Ovary (tissue), 9 donors: ENCODE measurements around the gene DNAJC8. TPM values are rescaled to one million over a fixed set of nuclear protein-coding genes. Genes with fewer than 3 reads are reported as not detected.

Experiments used
- DNase-seq, 5 donors: peaks; one replicate each; pipeline ENCODE4 v3.0.0-alpha.2; 2019 to 2020
- H3K27ac ChIP-seq, 2 donors: fragments of 200-600 bp; one replicate each; pipeline versions ENCODE4 v1.5.1 to v1.8.0; 2019 to 2022
- H3K27me3 ChIP-seq: fragments of 200-600 bp; one replicate; pipeline ENCODE4 v1.8.0; 2022
- H3K36me3 ChIP-seq: fragments of 200-600 bp; sonication (generic); one replicate; pipeline ENCODE4 v1.5.1; 2019
- H3K4me1 ChIP-seq: one replicate; pipeline ENCODE4 v1.8.1; 2013; ENCODE audit warnings: mild to moderate bottlenecking, moderate library complexity; ENCODE audit not compliant: insufficient read depth
- H3K4me3 ChIP-seq: fragments of 200-600 bp; sonication (generic); one replicate; pipeline ENCODE4 v1.5.1; 2017
- H3K9me3 ChIP-seq, 2 donors: fragments of 200-600 bp in 1 of 2; sonication (generic) in 1 of 2; one replicate each; pipeline versions ENCODE4 v1.5.1 to v1.8.1; 2013 to 2019; ENCODE audit warnings: mild to moderate bottlenecking in 1 of 2, moderate library complexity in 1 of 2
- CTCF ChIP-seq, 3 donors: fragments of 450-650 bp in 2 of 3; fragments of 200-600 bp in 1 of 3; IDR thresholded peaks; one replicate each; pipeline versions ENCODE4 v1.5.1 to v1.8.0; 2016 to 2022; ENCODE audit warnings: antibody characterized with exemption in 3 of 3, mild to moderate bottlenecking in 1 of 3
- EP300 ChIP-seq: sonication (generic); formaldehyde crosslinking; IDR thresholded peaks from one replicate; pipeline ENCODE4 v1.6.1; 2017; ENCODE audit warnings: antibody characterized with exemption
- POLR2A ChIP-seq: fragments of 450-650 bp; IDR thresholded peaks from one replicate; pipeline ENCODE4 v1.6.1; 2017; ENCODE audit warnings: antibody characterized with exemption, mild to moderate bottlenecking, moderate library complexity
- WGBS, 3 donors: extraction: QIAGEN DNeasy Blood & Tissue Kit in 1 of 3; methylation state at CpG; one replicate each; pipeline versions ENCODE4 v1.1.5 to v1.1.7; 2013 to 2017; 5-methylcytosine and 5-hydroxymethylcytosine counted together
- intact Hi-C, 4 donors: fragments of 100-400 bp; cut with DNase I; formaldehyde crosslinking; loops; one replicate each; pipeline versions ENCODE4 v1.11.0 to v1.15.1; 2022 to 2023
- polyA plus RNA-seq, 2 donors: library from polyadenylated mRNA; stranded (reverse); fragments of 200-250 nt in 1 of 2; fragments of 350-450 nt in 1 of 2; fragmentation: Illumina TruSeq in 1 of 2; extraction: RNeasy Lipid Tissue Mini Kit (QIAGEN cat#74804) in 1 of 2; gene quantifications; one replicate each; pipeline ENCODE4 v1.2.3, GENCODE V29; 2013 to 2014
- total RNA-seq, 7 donors: library from RNA; depleted of rRNA in 2 of 7; stranded (reverse); fragments of >200 nt in 2 of 7; fragmentation: NEBNext Ultra II Directional in 3 of 7; extraction: Animal tissue kit (Norgen Biotek cat#: 25700) in 3 of 7; gene quantifications; one replicate each; pipeline versions ENCODE4 v1.1.0 to v1.2.4, GENCODE V29; 2016 to 2023
- donor health status: DM: no; HTN: no; CAD: no; lungs with moderate emphysema.
- donor health status: DM: no; HTN: no; CAD: no.
- donor health status: Bipolar disorder and iron deficiency.
- donor health status: DM: yes; HTN: yes; CAD: no.
- donor health status: DM: no; HTN: no; CAD: no.
- donor health status: DM: yes; HTN: yes; CAD: no.

Gene DNAJC8
- total and polyA plus RNA-seq, 9 donors: 61.2 to 181 (median 77.9) TPM

- H3K4me3 ChIP-seq: no peak overlapping the region
- H3K36me3 ChIP-seq: no peaks in the 10 kb centered on the region
- H3K4me1 ChIP-seq: peaks cover 3% of the 10 kb centered on the region
- DNase-seq: no peak
- 39 to 45% (median 45%) methylated on average over 4 of the region's 4 CpGs for WGBS, 3 donors
- intact Hi-C loops: loop anchor here in 3 of 4 donors (5.0 to 10.0 kb wide), 4 partner anchors 95 to 352 kb away; partner anchors contain the start of gene PHACTR4 (in 1 of the 3)
- no peak for TF ChIP-seq CTCF (IDR thresholded peaks at IDR 0.05)
- no peak for TF ChIP-seq EP300
- TF ChIP-seq POLR2A: no peak
- H3K27ac ChIP-seq: no peak overlapping the region
- no peaks in the 10 kb centered on the region for H3K27me3 ChIP-seq
- H3K9me3 ChIP-seq: no peaks in the 10 kb centered on the region
Observed at GRCh38 chr1:28249866-28250295, 17.1 kb upstream of the DNAJC8 start.

GRCh38 chr1:28249013-28249865 lies 16.4 kb upstream of the DNAJC8 start:
- Histone ChIP-seq H3K9me3 (no peaks in the 10 kb centered on the region), H3K27ac (peak overlapping the region in 1 of 2 donors; percentile 62), H3K4me1 (peaks cover 3% of the 10 kb centered on the region), H3K4me3 (no peak overlapping the region), H3K27me3 (no peaks in the 10 kb centered on the region), H3K36me3 (no peaks in the 10 kb centered on the region)
- intact Hi-C loops: loop anchor here in 1 of 4 donors (5.0 kb wide), 2 partner anchors 108 to 353 kb away; no protein-coding TSS in a partner anchor
- no peak for TF ChIP-seq POLR2A
- no peak for TF ChIP-seq CTCF (IDR thresholded peaks at IDR 0.05)
- no peak for TF ChIP-seq EP300
- DNase-seq: no peak
- 29 to 36% (median 34%) methylated on average over 3 of the region's 3 CpGs for WGBS, 3 donors

GRCh38 chr1:28248273-28249012 lies 15.6 kb upstream of the DNAJC8 start:
- intact Hi-C loops: loop anchor here in 1 of 4 donors (5.0 kb wide), 2 partner anchors 109 to 354 kb away; no protein-coding TSS in a partner anchor
- no peak for TF ChIP-seq POLR2A
- peak; percentile 80 to 93 (median 87) for TF ChIP-seq CTCF (IDR thresholded peaks at IDR 0.05)
- no peak for TF ChIP-seq EP300
- Histone ChIP-seq H3K36me3 (no peaks in the 10 kb centered on the region), H3K27me3 (no peaks in the 10 kb centered on the region), H3K4me1 (peaks cover 3% of the 10 kb centered on the region), H3K4me3 (no peak overlapping the region), H3K27ac (peak overlapping the region; percentile 61 to 62), H3K9me3 (no peaks in the 10 kb centered on the region)
- WGBS, 3 donors: 3 to 4% (median 3%) methylated on average over 12 of the region's 12 CpGs
- DNase-seq: peak; percentile 72 to 87 (median 82)

GRCh38 chr1:28247612-28248272 lies 14.9 kb upstream of the DNAJC8 start:
- peaks cover 3% of the 10 kb centered on the region for H3K4me1 ChIP-seq
- DNase-seq: no peak
- WGBS, 3 donors: 28 to 49% (median 31%) methylated on average over 11 of the region's 11 CpGs
- H3K27me3 ChIP-seq: no peaks in the 10 kb centered on the region
- peak overlapping the region; percentile 28 for H3K4me3 ChIP-seq
- no peaks in the 10 kb centered on the region for H3K36me3 ChIP-seq
- no peak for TF ChIP-seq CTCF (IDR thresholded peaks at IDR 0.05)
- no peak for TF ChIP-seq EP300
- TF ChIP-seq POLR2A: no peak
- intact Hi-C loops: loop anchor here in 1 of 4 donors (5.0 kb wide), 2 partner anchors 110 to 355 kb away; no protein-coding TSS in a partner anchor
- peak overlapping the region; percentile 61 to 62 for H3K27ac ChIP-seq
- no peaks in the 10 kb centered on the region for H3K9me3 ChIP-seq
